Prostate gland (tissue), 2 donors: ENCODE measurements around the gene CFD.

ENCODE experiments used
- POLR2A ChIP-seq: fragments of 450-650 bp; IDR thresholded peaks from one replicate; pipeline ENCODE4 v1.6.1; 2016; ENCODE audit warnings: antibody characterized with exemption, mild to moderate bottlenecking
- POLR2AphosphoS5 ChIP-seq: sonication (generic); formaldehyde crosslinking; IDR thresholded peaks from one replicate; pipeline ENCODE4 v1.6.1; 2017; ENCODE audit warnings: antibody characterized with exemption
- TF ChIP-seq, protein P1 (sequence below), 4 experiments: fragments of 200-600 bp in 2 of 4; fragments of 450-650 bp in 2 of 4; sonication (generic) in 2 of 4; IDR thresholded peaks; 1 replicate in 3 of 4; 2 replicates in 1 of 4; pipeline ENCODE4 v1.5.1; 2016 to 2019; ENCODE audit warnings: antibody characterized with exemption in 4 of 4, mild to moderate bottlenecking in 2 of 4, moderate library complexity in 2 of 4

DNA sequence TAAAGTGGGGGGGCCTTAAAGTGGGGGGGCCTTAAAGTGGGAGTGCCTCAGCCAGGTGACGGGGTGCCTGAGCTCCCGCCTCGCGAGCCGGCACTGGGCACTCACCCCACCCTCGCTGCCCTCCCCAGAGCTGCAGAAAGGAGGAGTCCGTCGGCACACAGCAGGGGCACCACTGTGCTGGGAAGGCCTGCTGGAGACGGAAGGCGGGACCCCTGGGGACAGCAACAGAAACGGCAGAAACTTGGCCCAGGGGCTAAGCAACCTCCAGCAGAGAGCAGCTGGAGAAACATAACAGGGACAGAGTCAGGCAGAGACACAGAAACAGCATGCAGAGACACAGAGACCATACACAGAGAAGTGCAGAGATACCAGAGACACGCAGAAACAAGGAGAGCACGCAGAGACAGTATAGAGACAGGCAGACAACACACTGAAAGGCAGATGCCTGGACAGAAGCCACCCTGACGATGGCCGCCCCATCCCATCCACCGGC, 7.9 kb downstream of the CFD start:
- TF ChIP-seq, protein P1, sequence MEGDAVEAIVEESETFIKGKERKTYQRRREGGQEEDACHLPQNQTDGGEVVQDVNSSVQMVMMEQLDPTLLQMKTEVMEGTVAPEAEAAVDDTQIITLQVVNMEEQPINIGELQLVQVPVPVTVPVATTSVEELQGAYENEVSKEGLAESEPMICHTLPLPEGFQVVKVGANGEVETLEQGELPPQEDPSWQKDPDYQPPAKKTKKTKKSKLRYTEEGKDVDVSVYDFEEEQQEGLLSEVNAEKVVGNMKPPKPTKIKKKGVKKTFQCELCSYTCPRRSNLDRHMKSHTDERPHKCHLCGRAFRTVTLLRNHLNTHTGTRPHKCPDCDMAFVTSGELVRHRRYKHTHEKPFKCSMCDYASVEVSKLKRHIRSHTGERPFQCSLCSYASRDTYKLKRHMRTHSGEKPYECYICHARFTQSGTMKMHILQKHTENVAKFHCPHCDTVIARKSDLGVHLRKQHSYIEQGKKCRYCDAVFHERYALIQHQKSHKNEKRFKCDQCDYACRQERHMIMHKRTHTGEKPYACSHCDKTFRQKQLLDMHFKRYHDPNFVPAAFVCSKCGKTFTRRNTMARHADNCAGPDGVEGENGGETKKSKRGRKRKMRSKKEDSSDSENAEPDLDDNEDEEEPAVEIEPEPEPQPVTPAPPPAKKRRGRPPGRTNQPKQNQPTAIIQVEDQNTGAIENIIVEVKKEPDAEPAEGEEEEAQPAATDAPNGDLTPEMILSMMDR (IDR thresholded peaks at IDR 0.05): no peak
- TF ChIP-seq POLR2AphosphoS5: no peak
- TF ChIP-seq POLR2A: no peak
